Measurements from ENCODE around the gene CHST1. TPM values are rescaled to one million over a fixed set of nuclear protein-coding genes. Genes with fewer than 3 reads are reported as not detected.

Gene CHST1
- total RNA-seq, 1 donor from 2014 or later, result 4.9 TPM

DNA sequence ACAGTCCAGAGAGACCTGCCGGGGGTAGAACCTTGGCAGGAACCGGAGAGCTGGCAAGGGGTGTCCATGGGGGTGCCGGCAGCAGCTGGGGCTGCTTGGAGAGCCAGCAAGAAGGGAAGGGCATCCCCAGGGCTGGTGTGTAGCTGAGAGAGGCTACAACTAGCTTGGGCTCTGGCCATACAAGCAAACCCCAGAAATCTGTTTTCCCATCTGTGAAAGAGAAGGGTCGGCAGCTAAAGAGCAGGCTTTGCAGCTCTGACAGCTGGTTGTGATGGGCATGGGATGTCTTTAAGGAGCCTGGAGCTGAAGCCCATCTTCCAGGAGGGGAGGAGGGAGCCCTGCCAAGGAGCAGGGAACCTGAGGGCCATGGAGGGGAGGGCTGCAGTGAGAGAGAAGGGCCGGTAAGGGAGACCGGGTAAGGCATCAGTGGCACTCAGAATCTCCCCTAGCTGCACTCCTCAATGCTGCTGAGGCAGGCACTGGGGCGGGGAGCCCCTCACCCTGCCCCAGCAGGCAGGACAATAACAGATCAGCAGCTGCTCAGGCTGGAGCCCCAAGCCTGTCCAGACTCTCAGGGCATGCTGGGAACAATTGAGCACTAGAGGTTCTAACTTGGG lies 3.9 kb downstream of the CHST1 start:
- TF ChIP-seq, protein P1, sequence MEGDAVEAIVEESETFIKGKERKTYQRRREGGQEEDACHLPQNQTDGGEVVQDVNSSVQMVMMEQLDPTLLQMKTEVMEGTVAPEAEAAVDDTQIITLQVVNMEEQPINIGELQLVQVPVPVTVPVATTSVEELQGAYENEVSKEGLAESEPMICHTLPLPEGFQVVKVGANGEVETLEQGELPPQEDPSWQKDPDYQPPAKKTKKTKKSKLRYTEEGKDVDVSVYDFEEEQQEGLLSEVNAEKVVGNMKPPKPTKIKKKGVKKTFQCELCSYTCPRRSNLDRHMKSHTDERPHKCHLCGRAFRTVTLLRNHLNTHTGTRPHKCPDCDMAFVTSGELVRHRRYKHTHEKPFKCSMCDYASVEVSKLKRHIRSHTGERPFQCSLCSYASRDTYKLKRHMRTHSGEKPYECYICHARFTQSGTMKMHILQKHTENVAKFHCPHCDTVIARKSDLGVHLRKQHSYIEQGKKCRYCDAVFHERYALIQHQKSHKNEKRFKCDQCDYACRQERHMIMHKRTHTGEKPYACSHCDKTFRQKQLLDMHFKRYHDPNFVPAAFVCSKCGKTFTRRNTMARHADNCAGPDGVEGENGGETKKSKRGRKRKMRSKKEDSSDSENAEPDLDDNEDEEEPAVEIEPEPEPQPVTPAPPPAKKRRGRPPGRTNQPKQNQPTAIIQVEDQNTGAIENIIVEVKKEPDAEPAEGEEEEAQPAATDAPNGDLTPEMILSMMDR (IDR thresholded peaks at IDR 0.05), result no peak
- H3K4me1 ChIP-seq, result peaks cover 21% of the 10 kb centered on the region
- DNase-seq (no peak), ATAC-seq (no peak)
- intact Hi-C loops (cut with DNase I), result loop anchor here (10.0 kb wide), 1 partner anchor 287 kb away; no protein-coding TSS in a partner anchor
- no peak overlapping the region for H3K4me3 ChIP-seq
- H3K27me3 ChIP-seq, result peaks cover 76% of the 10 kb centered on the region
- H3K36me3 ChIP-seq, result no peaks in the 10 kb centered on the region
- no peaks in the 10 kb centered on the region for H3K9me3 ChIP-seq
- no peak overlapping the region for H3K27ac ChIP-seq

DNA sequence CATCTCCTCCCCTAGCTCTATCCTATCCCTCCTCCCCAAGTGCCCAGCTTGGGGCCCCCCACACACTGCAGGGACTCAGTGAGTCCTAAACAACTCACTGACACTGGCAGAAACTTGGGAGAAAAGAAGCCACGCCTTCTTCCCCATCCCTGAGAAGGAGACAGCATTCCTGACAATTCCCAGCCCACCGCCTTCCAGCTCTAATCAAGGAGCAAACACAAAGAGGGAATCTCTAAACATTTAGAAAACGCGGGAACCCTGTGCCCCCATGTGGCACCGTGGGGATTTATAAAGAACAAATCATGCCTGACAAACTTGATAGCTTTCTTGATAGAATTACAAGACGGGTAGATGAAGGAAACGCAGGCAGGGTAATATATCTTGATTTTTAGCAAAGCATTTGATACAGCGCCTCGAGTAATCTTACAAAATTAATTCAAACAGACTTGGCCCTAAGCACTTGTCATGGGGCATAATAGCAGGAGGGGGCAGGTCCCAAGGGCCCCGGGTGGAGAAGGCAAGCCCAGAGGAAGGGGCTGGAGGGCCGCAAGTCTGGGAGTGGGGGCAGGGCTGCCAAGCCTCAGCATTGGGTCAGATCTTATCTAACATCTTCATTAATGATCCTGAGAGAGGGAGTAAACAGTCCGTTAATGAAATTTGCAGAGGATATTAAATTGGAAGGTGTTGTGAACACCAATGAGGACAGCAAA lies 4.5 kb downstream of the CHST1 start:
- peak; percentile 46 for DNase-seq
- Histone ChIP-seq H3K4me3 (no peak overlapping the region), H3K4me1 (peaks cover 21% of the 10 kb centered on the region), H3K36me3 (no peaks in the 10 kb centered on the region), H3K27ac (no peak overlapping the region), H3K9me3 (no peaks in the 10 kb centered on the region), H3K27me3 (peaks cover 76% of the 10 kb centered on the region)
- intact Hi-C loops (cut with DNase I), result loop anchor here (10.0 kb wide), 1 partner anchor 286 kb away; no protein-coding TSS in a partner anchor
- TF ChIP-seq, protein P1 (IDR thresholded peaks at IDR 0.05), result no peak
- ATAC-seq, result no peak

DNA sequence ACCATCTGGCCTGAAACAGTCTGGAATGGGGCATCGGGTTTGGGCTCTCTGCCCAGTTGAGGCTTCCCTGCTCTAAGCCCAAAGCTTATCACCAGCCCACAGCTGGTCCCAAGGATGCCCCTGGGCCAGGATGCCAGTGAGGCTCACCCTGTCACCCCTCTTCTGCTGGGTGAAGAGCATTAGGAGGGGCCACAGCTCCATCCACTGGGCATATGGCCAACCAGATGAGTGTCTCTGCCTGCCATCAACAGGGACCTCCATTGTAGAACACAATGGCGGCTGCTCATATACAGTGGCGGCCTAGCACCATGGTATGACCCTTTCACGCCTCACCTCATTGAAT lies 5.6 kb downstream of the CHST1 start:
- Histone ChIP-seq H3K27ac (no peak overlapping the region), H3K9me3 (no peaks in the 10 kb centered on the region), H3K36me3 (no peaks in the 10 kb centered on the region), H3K4me3 (no peak overlapping the region), H3K4me1 (peaks cover 20% of the 10 kb centered on the region), H3K27me3 (peaks cover 81% of the 10 kb centered on the region)
- intact Hi-C loops (cut with DNase I), result loop anchor here (10.0 kb wide), 1 partner anchor 285 kb away; no protein-coding TSS in a partner anchor
- TF ChIP-seq, protein P1 (IDR thresholded peaks at IDR 0.05), result no peak
- ATAC-seq, result no peak
- peak; percentile 27 for DNase-seq

DNA sequence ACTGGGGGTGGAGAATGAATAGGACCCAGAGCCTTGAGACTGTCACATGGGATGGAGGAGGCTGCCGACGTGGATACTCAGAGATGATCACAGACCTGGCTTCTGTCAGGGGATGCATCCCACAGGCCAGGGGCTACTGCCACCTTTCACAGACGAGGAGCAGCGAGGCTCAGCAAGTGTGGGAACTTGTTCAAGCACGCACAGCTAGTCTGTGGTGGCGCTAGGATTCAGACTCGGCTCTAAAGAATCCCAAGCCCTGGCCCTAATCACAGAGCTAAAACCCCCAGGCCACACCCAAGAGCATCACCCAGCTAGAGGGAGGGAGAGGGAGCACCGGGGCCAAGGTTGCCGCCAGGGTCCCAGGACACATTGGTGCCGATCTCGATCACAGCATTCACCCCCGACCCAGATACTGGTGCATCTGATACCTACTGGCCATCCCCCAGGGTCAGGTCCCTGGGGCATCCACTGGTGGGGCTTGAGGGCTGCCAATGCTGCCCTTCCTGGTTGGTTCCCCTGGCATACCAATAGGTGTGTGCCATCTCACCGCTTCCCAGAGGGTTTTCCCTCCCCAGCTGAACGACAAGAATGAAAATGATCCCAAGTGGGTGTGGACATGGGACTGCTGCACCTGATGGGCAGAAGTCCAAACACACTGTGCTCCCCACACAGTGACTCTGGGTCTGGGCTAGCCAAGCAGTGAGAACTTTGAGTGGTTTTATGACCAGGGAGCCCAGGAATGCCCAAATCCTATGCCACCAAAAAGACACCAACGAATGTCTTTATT lies 6.2 kb downstream of the CHST1 start:
- intact Hi-C loops (cut with DNase I), result no loop called here

DNA sequence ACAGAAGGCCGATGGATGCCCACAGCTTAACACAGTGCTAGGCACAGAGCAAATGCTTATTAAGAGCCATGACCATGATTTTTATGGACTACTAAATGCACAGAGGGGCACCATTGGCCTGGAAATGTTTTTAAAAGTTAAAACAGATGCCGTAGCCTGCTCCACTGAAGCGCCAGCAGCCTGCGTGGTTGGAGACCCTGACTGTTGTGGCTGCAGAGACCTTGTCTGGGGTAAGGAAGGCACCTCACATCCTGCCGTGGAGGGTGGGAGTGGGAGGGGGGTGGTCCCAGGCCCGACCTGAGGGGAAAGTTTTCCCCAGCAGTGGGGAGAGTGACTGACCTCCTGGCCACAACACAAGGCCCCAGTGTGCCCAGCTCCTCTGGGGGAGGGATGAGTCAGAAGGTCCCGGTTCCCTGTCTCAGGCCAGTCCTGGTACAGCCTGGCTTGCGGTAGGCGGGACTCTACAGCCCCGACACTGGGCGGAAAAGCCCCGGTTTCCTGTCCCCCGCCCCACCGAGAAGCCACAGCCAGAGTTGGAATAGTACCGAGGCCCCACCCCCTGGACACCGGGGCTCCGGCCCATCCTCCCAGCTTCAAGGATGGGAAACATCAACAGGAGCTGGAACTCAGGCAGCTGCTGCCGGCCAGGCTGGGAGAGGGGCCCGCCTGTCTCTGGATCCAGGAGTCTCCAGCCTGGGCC lies 7.0 kb downstream of the CHST1 start:
- no peaks in the 10 kb centered on the region for H3K36me3 ChIP-seq
- peaks cover 8% of the 10 kb centered on the region for H3K4me1 ChIP-seq
- TF ChIP-seq, protein P1 (IDR thresholded peaks at IDR 0.05), result no peak
- peaks cover 70% of the 10 kb centered on the region for H3K27me3 ChIP-seq
- DNase-seq (peak; percentile 73), ATAC-seq (peak; percentile 73)
- no peaks in the 10 kb centered on the region for H3K9me3 ChIP-seq
- intact Hi-C loops (cut with DNase I), result no loop called here
- no peak overlapping the region for H3K4me3 ChIP-seq
- H3K27ac ChIP-seq, result peak overlapping the region; percentile 56

More for the DNA sequence above, 6.2 kb downstream of the CHST1 start:
- Histone ChIP-seq H3K27me3 (peaks cover 76% of the 10 kb centered on the region), H3K27ac (peak overlapping the region; percentile 56), H3K4me1 (peaks cover 15% of the 10 kb centered on the region), H3K36me3 (no peaks in the 10 kb centered on the region), H3K9me3 (no peaks in the 10 kb centered on the region), H3K4me3 (no peak overlapping the region)
- ATAC-seq (no peak), DNase-seq (peak; percentile 48)
- TF ChIP-seq, protein P1 (IDR thresholded peaks at IDR 0.05), result no peak
